LHCN-M2 (cell line): ENCODE results near the gene MBNL2. TPM values are rescaled to one million over a fixed set of nuclear protein-coding genes. Genes with fewer than 3 reads are reported as not detected.

Experiments
- DNase-seq: peaks from one replicate; pipeline ENCODE4 v3.0.0-alpha.2; 2012; ENCODE audit warnings: low read depth
- polyA plus RNA-seq: library from polyadenylated mRNA; unstranded; fragments of >200 nt; gene quantifications from one replicate; pipeline ENCODE4 v1.2.1, GENCODE V29; 2012; ENCODE audit warnings: missing spikeins
- total RNA-seq: library from RNA; depleted of rRNA; stranded (reverse); fragments of >200 nt; gene quantifications from 2 replicates; pipeline ENCODE4 v1.2.3, GENCODE V29; 2014; rRNA removed

MBNL2 gene
- 17.7 and 24.4 TPM in 2 replicates for total RNA-seq
- polyA plus RNA-seq: 5.0 TPM

- peak; percentile 86 for DNase-seq
Observed at GRCh38 chr13:97221989-97222700, at the start of gene MBNL2. TSS of gene MBNL2 (plus strand) at chr13:97222333. CDS start at chr13:97276236, 53,903 bp downstream.

DNA sequence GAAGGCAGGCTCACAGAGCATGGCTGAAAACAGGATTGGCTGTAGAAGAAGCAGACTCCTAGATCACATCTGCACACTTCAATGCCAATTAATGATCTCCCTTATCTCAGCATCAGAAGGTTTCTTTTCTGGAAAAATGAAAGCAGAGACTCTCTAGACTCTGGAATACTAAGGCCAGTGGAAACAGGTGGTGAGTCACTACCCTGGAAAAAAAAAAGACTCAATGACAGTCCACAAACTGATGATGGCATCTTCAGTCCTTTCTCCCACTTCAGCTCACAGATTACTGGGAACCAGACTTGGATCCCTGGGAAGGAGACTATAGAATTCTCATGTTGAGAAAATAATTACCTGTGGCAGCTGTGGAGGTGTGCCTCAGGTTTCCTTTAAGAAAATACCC lies 47.5 kb upstream of the MBNL2 start:
- DNase-seq: no peak

DNA sequence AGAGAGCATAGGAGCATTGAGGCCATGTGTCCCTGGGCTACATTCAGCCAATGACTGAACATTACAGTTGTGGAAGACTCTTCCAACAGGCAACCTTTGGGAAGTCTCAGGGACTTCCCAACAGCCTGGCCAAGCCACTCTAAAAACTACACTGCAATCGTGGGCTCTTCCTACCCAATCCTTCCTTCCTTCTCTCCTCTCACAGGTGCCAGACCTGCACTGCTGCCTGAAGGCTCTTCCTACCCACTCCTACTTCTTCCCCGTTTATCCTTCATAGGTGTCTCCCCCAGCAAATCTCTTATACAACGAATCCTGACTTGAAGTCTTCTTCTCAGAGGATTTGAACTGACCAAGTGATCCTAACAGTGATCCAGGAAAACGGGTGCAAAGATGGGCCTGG lies 47.1 kb upstream of the MBNL2 start:
- DNase-seq: no peak

DNA sequence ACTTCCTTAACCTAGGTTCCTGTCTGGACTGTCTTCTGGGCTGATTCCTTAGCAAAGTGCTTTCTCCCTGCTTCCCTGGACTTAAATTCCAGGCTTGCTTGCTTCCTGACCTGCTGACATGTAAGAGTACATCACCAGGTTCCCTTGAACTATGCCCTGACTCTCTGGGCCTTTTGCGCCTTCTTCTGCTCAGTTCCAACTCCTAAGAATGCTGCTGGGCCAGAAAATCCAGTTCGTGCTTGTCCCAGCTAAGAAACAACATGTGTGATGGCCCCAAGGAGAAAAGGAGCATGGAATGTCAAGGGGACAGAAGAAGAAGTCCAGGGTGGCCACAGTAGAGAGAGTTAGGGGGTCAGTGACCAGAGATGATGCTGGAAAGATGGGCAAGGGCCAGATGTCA lies 42.6 kb upstream of the MBNL2 start:
- DNase-seq: no peak

- no peak for DNase-seq
Observed at GRCh38 chr13:97182111-97182890, 39.8 kb upstream of the MBNL2 start.

- DNase-seq: no peak
Observed at GRCh38 chr13:97185291-97185690, 36.8 kb upstream of the MBNL2 start.

DNA sequence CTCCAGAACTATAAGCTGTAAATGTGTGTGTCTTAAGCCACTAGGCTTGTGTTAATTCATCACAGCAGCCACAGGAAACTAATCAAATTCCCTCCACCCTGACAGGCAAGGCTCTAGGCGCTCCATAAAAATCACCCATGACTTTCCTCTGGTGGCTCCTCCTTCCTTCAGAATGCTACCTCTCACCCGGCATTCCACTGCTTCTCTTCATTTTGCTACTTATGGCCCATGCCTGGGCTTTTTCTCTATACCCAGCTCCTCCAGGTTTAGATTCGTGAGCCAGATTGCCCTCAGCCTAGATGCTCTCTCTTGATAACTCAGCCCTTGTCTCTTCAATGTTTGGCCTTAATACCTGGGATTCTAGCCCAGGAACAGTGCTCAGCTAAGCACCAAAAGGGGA lies 36.4 kb upstream of the MBNL2 start:
- no peak for DNase-seq

- DNase-seq: no peak
Observed at GRCh38 chr13:97188207-97188606, 33.9 kb upstream of the MBNL2 start.

DNA sequence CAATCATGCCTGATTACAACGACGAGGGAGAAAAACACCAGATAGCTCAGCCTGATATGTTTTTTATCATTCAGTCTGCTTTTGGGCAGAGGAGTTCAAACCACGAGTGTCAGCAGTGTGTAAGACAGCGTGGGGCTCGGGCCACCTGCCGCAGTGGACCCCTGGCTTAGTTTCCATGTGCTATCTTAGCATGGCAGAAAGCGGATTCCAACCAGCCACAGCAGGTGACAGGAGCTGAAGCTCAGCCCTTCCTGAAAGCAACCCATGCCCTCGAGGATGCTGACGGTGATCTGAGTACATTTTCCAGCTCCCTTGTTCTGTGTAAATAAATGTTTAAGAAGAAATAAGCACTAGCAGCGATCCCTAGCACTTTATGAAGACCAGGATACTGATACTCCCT lies 32.2 kb upstream of the MBNL2 start:
- no peak for DNase-seq

DNA sequence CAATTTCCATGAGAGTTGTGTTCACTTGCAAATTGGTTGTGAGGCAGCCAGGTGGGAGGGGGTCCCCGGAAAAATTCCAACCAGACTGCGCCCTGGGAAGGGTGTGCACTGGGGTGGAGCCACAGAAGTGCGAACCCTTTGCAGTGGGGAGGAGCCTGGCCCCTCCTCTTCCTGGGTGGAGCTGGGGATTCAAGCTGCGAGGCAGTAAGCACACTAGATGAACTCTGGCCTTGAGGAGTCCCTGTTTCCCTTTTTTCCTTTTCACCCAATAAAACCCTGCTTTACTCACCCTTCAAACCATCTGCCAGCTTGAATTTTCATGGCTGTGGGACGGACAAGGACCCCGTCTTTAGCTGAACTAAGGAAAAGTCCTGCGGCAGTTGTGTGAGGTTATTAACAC lies 31.0 kb upstream of the MBNL2 start:
- DNase-seq: no peak

DNA sequence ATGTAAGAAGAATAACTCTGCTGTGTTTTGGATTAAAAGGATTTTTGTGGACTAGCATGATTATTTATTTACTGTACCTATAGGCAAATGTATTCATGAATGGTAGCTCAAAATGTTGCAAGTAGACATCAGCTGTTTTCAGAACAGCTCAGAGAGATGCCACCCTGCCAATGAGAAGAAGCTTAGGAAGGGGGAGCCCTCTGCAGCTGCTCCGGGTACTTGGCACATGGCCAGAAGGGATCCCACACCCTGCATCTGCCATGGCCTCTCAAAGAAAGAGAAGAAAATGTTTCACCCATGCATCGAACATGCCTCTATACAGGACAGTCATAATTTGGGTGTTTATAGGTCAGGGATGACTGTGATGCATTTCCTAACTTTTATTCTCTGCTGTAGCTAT lies 30.5 kb upstream of the MBNL2 start:
- DNase-seq: peak; percentile 86

DNA sequence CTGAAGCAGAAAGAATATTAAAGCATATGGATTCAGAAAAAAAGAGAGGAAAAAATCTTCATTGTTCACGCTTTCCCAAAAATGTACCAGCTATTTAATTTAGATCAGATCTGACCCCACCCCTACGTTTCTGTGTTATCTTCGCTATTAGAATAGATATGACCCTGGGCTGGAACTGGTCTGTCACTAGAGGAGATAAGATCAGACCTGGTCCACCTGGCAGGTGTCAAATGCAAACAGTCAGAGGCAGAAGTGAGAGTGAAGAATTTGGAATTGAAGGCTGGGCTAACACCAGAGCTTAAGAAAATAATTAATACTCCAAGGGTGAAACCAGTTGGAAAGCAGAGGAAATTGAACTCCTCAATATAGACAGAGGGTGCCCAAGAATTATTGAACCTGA lies 30.0 kb upstream of the MBNL2 start:
- no peak for DNase-seq

DNA sequence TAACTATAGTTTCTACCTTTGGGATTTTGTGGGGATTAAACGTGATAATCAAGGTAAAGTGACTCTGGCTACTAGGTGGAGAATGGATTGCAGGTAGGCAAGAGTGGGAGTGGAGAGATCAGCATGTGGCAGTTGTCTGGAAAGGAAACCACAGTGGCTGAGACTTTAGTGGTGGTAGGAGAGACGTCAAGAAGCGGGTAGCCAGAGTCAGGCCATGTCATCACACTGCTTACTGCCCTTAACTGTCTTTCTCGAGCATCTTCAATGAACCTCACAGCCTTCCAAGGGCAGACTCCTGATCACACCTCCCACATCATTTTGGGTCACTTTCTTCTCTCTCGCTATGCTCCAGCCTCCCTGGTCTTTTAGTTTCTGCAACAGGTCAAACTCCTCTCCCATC lies 28.6 kb upstream of the MBNL2 start:
- no peak for DNase-seq

DNA sequence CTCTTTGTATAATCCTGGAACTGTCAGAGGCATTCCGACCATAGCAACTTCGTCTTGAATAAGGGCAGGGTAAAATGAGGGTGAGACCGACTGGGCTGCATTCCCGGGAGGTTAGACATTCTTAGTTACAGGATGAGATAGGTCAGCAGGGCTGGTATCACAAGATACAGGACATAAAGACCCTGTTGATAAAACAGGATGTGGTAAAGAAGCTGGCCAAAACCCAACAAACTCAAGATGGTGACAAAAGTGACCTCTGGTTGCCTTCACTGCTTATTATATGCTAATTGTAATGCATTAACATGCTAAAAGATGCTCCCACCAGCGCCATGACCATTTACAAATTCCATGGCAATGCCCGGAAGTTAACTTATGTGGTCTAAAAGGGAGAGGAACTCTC lies 27.7 kb upstream of the MBNL2 start:
- peak; percentile 70 for DNase-seq

DNA sequence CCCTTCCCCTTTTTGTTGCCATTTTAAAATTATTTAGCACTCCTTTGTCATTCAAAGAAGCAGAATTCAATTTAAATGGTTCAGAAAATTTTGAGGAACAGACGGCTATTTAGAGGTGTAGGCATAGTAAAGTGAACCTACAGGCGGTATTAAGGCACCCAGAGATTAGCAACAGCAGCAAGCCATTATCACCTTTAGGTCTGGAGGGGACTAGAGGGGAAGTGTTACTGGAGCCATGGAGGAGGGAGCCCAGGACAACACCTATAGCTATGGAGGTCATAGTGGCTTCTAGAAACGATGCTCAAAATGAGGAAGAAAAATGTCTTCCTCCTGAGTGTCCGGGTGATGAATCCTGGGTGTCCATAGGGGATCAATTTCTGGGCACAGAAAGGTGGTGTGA lies 25.8 kb upstream of the MBNL2 start:
- no peak for DNase-seq

DNA sequence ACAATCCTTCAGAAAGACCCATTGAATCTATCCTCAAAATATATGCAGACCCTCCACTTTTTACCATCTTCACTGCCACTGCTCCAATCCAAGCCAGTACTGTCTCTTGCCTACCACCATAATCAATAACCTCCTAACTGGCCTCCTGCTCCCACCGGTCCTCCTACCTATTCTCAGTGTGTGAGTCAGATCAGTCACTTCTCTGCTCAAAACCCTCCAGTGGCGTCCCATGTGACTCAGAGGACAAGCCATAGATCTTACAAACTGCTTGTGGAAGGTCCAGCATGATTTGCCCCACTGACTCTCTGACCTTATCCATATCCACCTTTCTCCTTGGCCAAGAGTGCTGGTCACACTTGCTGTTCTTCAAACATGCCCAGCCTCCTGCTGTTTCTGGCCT lies 23.4 kb upstream of the MBNL2 start:
- DNase-seq: no peak

GRCh38 chr13:97199451-97199850 lies 22.7 kb upstream of the MBNL2 start:
- no peak for DNase-seq

DNA sequence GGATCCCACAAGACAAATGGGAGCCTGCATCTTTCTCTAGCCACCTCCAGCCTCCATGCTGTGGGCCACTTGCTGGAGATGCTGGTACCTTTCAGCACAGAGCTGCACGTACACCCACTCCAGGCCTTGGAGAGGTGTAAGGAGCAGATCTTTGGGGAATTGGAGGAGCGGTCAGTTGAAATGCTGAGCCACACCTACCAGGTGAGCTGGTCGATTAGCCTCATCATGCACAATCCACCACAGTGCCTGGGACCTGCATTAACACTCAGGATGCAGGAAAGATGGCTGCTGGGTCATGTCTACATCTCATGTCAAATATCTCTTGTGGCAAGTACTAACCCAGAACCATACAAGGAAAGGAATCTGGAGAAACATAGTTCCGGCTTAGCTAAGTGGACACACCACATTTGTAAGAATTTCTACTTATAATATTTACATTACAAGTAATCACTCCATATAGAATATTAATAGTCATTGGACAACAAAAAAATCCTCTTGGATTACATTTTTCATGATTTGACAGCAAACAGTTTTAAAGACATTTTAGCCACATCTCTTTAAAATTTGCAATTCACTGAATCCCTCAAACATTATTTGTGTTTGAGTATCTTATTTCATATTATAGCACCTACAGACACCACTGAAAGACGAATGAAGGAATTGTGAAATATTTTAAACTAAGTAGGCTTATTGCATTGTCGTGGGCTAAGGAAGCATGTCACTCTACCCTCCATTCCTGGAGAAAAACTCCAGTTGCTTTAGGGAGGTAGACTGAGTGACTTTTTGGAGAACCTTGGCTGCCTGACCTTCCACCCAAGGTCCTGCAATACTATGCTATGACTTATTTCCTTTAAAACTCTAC lies 21.8 kb upstream of the MBNL2 start:
- no peak for DNase-seq

DNA sequence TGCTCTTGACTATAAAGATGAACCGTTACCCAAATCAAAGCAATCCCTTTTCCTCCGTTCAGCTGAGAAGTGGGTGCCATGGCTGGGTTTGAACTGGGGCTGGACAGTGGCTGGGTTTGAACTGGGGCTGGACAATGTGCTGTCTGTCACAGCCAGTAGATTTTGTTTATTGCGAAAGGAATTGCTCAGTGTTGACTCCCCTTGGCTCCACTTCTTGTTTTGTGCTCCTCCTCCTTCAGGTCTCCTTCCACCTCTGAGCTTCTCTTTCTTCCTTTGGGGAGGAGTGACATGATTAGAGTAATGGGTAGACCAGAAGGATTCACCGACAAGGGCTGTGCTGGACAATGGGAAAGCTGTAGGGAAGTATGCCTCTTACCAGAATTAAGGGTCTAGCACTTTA lies 19.4 kb upstream of the MBNL2 start:
- DNase-seq: no peak

- DNase-seq: no peak
Observed at GRCh38 chr13:97205465-97205864, 16.7 kb upstream of the MBNL2 start.

GRCh38 chr13:97205982-97206381 lies 16.2 kb upstream of the MBNL2 start:
- peak; percentile 41 for DNase-seq

GRCh38 chr13:97207252-97207651 lies 14.9 kb upstream of the MBNL2 start:
- DNase-seq: peak; percentile 36
